ENCODE results near the gene LILRB1.
"Not testable (repeated sequence)": the region's sequence is repeated elsewhere in the genome, so short reads cannot be mapped to it uniquely, and the experiment has no call there.

The LILRB1 gene

DNA sequence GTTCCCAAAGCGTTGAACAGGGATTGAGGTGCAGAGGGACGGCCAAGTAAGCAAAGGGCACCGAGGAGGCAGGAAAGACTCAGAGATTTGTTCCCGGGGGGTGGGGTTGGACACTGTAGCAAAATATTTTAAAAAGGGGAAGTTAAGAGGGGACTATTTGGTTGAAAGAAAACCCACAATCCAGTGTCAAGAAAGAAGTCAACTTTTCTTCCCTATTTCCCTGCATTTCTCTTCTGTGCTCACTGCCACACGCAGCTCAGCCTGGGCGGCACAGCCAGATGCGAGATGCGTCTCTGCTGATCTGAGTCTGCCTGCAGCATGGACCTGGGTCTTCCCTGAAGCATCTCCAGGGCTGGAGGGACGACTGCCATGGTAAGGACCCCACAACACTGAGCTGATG is at the start of gene LILRB1:
TSS of gene LILRB1 (plus strand) at position 223 of the 400 bp plus-strand sequence. CDS start 590 bp downstream, outside the sequence.
- DNase-seq (ENCODE audit: low read depth in 2 of 2) = not testable (repeated sequence)

DNA sequence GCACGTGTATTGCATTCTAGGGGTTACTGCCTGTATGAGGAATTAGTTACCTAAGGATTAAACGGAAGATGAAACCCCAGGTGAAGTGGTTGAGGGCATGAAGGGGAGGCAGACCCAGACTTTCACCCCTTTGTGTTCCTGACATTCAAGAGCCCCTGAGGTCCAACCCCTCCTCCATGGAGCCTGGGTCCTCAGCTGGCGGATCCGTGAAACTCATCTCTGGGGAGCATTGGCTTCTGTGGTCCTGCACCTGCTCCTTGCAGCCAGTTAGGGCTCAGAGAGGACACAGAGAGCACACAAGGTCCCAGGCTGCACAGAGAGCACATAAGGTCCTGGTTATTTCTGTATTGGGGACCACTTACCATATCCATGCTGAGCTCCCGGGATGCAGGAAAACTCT is 43.9 kb upstream of the LILRB1 start:
- DNase-seq (ENCODE audit: low read depth in 2 of 2) = no peak

DNA sequence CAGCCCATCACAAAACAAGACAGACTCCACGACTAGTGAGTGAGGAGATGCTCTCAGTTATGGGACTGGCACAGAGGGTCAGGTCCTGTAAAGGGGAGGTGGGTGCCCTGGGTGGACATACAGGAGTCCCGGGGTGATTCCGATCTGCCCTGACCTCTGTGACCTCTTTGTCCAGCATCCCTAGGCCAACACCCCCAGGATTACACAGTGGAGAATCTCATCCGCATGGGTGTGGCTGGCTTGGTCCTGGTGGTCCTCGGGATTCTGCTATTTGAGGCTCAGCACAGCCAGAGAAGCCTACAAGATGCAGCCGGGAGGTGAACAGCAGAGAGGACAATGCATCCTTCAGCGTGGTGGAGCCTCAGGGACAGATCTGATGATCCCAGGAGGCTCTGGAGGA is 43.3 kb upstream of the LILRB1 start:
- no peak for DNase-seq (ENCODE audit: low read depth in 2 of 2)

DNA sequence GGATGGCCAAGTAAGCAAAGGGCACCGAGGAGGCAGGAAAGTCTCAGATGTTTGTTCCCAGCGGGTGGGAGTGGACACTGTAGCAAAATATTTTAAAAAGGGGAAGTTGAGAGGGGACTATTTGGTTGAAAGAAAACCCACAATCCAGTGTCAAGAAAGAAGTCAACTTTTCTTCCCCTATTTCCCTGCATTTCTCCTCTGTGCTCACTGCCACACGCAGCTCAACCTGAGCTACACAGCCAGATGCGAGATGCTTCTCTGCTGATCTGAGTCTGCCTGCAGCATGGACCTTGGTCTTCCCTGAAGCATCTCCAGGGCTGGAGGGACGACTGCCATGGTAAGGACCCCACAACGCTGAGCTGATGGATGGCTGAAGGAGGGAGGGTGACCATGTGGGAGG is 36.8 kb upstream of the LILRB1 start, which contains the start of gene LILRA1:
TSS of gene LILRA1 (plus strand) at position 188 of the 400 bp plus-strand sequence. CDS start 613 bp downstream, outside the sequence.
- not testable (repeated sequence) for DNase-seq (ENCODE audit: low read depth in 2 of 2)

DNA sequence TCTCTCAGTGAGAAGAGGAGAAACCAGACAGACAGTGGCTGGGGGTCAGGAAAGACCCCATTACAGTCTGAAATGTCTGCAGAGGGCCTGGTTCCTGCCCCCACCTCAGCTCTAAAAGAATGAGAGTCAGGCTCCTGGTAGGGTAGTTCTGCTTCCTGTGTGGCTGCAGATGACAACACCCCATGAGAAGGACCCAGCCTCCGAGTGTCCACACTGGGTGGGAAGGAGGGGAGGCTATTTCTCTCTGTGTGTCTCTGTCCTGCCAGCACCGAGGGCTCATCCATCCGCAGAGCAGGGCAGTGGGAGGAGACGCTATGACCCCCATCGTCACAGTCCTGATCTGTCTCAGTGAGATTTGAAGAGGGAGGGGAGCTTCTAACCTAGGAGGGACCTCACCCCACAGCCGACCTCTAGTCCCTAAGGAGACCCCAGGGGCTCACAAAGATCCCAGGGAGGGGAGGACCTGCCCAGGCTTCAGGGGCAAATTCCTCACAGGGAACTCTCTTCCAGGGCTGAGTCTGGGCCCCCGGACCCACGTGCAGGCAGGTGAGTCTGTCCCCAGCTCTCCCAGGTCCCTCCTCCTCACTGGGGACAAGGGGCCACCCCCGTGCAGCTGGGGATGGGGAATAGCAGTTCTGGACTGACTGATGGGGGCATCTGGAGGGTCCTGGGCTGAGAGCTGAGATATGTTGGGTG is 36.2 kb upstream of the LILRB1 start:
- DNase-seq (ENCODE audit: low read depth in 2 of 2) = not testable (repeated sequence)

DNA sequence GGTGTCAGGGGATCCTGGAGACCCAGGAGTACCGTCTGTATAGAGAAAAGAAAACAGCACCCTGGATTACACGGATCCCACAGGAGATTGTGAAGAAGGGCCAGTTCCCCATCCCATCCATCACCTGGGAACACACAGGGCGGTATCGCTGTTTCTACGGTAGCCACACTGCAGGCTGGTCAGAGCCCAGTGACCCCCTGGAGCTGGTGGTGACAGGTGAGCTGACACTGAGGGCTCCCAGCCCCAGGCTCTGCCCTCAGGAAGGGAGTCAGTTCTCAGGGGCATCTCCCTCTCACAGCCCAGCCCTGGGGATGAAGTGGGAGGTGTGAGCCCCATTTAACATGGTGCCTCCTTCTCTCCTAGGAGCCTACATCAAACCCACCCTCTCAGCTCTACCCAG is 35.5 kb upstream of the LILRB1 start:
- DNase-seq (ENCODE audit: low read depth in 2 of 2) = no peak

DNA sequence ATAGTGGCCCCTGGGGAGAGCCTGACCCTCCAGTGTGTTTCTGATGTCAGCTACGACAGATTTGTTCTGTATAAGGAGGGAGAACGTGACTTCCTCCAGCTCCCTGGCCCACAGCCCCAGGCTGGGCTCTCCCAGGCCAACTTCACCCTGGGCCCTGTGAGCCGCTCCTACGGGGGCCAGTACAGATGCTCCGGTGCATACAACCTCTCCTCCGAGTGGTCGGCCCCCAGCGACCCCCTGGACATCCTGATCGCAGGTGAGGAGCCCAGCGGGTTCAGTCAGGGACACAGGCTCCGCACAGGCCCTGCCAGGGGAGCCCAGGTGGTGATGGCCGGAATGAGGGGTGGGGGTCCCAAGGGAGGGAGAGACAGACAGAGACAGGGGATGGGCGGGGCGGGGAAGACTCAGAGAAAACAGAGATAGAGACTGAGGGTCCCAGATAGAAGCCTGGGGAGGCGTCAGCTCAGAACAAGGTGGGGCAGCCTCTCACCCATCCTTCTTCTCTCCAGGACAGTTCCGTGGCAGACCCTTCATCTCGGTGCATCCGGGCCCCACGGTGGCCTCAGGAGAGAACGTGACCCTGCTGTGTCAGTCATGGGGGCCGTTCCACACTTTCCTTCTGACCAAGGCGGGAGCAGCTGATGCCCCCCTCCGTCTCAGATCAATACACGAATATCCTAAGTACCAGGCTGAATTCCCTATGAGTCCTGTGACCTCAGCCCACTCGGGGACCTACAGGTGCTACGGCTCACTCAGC is 34.4 kb upstream of the LILRB1 start:
- not testable (repeated sequence) for DNase-seq (ENCODE audit: low read depth in 2 of 2)

DNA sequence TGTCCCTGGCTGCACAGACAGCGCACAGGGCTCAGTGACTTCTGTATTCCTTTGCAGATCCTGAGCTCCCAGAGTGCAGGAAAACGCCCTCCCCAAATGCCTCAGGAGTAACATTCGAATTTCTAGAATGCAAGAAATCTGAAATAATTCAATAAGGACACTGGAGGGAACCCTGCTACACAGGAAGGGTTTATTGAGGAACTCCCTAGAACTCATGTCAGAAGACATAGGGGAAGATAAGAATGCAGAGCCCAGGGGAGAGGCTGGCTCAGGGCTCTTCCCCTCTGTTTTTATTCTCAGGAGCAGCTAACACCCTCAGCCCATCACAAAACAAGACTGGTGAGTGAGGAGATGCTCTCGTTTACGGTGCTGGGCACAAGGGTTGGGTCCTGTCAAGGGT is 30.1 kb upstream of the LILRB1 start:
- no peak for DNase-seq (ENCODE audit: low read depth in 2 of 2)

DNA sequence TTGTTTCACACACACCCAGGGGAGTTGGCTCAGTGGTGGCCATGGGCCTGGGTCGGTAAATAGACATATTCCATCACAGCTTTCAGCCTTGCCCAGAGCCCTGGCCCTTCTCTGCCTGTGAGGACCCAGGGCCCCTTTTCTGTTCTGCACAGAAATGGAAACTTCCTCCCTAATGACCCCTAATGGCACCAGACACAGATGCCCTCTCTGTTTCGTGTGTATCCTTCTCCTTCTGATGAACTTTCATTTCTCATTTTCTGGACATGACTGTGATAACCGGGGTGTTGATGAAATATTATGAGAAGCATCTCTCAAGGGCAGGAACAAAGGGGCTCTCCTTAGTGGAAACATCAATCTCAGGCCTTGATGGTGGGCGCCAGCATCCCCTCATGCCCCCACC is 24.1 kb upstream of the LILRB1 start:
- DNase-seq (ENCODE audit: low read depth in 2 of 2) = no peak

DNA sequence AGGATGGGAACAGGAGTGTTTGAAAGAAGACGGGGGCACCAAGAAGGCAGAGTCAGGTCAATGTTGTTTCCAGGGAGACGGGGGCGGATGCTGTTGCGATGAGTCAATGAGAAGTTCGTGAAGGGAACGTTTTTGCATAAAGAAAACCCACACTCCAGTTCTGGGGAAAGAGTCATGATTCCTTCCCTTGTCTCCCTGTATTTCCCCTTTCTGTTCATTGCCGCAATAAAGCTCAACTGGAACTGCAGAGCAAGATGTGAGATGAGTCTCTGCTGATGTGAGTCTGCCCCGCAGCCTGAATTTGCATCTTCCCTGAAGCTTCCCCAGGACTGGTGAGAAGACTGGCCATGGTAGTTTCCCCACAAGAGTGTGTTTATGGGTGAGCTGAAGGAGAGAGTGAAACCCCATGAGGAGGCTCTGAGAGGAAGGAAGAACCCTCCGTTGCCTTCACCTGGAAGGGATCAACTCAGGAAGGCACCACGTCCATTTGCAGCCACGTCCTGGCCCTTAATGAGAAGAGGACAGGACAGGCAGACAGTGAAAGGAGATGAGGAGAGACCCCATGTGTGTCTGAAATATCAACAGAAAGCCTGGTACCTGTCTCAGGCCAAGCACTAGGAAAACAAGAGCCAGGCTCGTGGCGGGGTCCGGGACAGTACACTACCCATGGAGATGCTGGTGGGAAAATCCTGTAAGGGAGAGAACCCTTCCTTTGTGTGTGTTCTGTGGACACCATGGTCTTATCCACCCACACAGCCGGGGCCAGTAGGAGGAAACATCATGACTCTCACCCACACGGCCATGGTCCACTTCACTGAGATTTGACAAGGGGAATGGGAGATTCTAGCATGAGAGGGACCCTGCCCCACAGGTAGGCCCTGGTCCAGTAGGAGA is 23.1 kb upstream of the LILRB1 start:
- DNase-seq (ENCODE audit: low read depth in 2 of 2) = no peak

DNA sequence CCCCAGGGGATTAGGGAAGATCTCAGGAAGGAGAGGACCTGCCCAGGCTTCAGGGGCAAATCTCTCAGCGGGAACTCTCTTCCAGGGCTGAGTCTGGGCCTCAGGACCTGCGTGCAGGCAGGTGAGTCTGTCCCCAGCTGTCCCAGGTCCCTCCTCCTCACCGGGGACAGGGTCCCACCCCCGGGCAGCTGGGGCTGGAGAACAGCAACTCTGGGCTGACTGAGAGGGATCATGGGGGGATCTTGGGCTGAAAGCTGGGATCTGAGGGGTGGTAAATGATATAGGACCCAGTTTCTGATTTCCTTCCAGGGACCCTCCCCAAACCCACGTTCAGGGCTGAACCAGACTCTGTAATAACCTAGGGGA is 22.5 kb upstream of the LILRB1 start:
- no peak for DNase-seq (ENCODE audit: low read depth in 2 of 2)

DNA sequence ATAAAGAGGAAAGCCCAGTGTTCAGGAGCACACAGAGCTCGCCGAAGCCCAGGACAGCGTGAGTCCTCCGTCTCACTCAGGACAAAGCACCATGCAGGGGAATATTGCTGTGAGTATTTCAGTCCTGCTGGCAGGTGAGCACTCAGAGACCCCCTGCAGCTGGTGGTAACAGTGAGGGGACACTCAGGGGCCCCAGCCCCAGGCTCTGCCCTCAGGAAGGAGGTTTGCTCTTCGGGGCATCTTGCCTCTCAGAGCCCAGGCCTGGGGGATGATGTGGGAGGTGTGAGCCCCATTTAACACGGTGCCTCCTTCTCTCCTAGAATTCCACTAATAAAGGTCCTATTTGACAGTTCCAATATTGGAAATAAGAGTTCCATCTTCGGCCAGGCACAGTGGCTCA is 22.1 kb upstream of the LILRB1 start:
- no peak for DNase-seq (ENCODE audit: low read depth in 2 of 2)

DNA sequence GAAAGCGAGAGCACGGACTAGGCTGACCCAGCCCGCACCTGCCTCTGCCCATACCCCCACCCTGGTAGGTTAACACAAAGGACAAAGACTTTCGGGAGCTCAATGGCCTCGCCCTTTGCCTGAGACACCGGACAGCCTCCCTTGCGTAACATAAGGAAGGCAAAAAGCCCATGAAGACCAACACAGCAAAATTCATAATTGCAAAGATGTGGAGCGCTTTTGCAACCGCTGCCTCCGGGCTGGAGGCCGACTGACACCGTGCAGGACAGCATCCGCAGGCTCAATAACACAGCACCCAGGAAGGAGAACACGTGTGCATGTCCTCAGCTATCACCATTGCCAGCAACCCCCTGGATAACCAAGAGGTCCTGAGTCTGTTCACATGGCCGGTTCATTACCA is 21.5 kb upstream of the LILRB1 start:
- DNase-seq (ENCODE audit: low read depth in 2 of 2) = no peak

DNA sequence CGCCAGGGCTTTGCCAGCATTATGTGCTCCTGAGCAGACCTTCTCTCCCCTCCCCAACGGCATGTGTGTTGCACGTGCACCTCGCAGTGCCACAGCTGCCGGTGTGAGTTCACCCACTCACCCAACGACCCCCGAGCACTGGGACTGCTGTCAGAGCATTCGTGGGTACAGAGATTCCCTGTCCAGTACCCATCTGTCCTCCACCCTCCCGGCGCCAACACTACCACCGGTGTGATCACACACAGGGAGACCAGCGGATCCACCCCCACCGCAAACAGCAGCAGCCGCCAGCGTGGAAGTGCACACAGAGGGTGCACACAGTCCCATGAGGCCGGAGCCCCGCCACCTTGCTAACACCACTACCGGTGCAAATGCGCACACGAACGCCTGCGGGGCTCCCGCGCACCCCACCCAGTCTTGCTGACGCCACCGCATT is 20.9 kb upstream of the LILRB1 start:
- DNase-seq (ENCODE audit: low read depth in 2 of 2) = no peak

DNA sequence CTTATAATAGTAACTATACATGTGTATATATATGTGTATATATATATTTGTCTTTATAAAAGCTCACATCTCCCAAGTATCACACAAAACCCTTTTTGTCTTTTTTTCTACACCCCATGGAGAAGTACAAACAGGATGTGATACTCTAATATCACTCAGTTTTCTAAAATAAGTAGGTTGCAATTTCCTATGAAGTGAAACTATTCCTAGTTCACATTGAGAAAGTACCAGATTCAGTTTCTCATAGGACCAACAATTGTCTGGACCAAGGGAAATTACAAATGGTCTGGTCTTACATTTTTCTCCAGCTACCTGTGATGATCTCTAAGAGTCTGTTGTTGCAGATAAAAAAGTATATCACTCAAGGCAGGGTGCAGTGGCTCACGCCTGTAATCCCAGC is 17.9 kb upstream of the LILRB1 start:
- no peak for DNase-seq (ENCODE audit: low read depth in 2 of 2)

DNA sequence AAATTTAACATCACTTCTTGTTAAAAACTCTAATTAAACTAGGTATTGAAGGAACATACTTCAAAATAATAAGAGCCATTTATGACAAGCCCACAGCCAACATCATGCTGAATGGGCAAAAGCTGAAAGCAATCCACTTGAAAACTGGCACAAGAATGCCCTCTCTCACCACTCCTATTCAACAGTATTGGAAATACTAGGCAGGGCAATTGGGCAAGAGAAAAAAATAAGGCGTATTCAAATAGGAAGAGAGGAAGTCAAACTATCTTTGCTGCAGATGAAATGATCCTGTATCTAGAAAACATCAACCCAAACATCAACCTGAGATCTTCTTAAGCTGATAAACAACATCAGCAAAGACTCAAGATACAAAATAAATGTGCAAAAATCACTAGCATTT is 15.6 kb upstream of the LILRB1 start:
- no peak for DNase-seq (ENCODE audit: low read depth in 2 of 2)

DNA sequence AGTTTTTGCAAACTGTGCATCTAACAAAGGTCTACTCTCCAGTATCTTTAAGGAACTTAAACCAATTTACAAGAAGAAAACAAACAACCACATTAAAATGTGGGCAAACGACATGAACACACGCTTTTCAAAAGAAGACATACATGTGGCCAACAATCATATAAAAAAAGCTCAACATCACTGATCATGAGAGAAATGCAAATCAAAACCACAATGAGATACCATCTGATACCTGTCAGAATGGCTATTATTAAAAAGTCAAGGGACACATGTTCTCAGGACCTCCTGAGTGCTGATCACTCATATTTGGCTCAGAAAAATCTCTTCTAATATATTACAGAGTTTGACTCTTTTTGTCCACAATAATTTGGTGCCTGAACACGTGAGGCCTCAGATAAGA is 14.2 kb upstream of the LILRB1 start:
- DNase-seq (ENCODE audit: low read depth in 2 of 2) = no peak

DNA sequence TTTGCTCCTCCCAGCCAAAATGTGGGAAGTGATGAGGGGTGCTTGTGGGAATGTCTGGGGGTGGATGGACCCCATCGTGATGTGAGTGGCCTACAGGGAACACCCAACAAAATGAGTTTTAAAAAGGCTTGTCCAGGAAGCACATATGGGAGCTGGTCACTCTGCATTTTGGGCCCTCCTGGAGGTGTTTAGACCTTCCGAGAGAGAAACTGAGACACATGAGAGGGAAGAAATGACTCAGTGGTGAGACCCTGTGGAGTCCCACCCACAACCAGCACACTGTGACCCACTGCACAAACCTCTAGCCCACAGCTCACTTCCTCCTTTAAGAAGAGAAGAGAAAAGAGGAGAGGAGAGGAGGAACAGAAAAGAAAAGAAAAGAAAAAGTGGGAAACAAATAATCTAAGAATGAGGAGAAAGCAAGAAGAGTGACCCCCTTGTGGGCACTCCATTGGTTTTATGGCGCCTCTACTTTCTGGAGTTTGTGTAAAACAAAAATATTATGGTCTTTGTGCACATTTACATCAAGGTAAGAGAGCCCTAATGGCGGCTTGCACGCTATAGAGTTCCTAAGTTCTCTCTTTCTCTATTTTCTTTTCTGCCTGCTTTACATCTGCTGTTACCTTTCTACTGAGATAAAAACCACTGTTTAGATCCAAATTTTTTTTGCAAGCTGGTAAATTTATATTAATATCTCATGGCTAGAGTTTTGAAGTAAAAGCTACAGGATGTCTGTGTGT is 13.3 kb upstream of the LILRB1 start:
- no peak for DNase-seq (ENCODE audit: low read depth in 2 of 2)

DNA sequence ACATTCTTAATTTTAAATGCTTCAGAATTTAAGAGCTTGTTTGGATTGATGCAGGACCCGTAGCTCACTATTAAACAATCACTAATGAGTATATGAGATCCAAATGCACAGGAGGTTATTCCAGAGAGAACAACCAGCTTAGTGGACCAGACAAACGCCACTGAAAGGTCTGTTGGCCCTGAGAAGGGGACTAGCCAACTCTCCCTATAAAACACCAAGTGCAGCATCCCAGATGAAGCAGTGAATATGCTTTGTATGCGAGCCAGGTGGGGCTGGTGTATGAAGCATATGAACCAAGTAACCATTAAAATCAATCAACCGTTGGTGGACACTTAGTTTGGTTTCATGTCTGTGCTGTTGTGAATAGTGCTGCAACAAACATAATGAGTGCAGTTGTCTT is 9.8 kb upstream of the LILRB1 start:
- DNase-seq (ENCODE audit: low read depth in 2 of 2) = no peak

DNA sequence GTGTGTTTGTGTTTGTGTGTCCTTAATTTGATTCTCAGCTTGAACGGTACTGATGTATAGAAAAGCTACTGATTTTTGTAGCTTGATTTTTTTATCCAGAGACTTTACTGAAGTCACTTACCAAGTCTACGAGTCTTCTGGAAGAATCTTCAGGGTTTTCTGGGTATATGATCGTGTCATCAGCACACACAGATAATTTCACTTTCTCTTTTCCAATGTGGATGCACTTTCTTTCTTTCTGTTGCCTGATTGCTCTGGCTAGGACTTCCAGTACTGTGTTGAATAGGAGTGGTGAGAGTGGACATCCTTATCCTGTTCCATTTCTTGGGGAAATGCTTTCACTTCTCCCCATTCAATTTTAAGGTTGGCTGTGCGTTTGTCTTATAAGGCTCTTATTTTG is 7.9 kb upstream of the LILRB1 start:
- DNase-seq (ENCODE audit: low read depth in 2 of 2) = no peak

DNA sequence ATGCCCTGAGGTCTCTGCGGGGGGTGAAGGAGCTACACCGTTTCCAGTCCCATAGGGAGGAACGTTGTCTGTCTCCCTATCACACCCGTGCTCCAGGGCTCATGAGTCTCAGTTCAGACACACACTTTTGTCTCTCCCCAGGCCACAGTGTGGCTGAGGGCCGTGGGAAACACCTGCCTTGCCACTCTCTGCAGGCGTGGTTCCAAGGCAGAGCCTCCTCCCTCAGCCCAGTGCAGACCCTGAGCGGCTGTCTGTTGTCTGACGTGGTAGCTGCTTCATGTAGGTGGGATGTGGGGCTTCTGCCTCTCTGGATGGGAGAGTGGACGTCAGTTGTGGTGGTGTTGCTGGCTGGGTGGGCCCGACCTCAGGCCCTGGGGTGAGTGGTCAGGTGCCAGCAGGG is 6.0 kb upstream of the LILRB1 start:
- not testable (repeated sequence) for DNase-seq (ENCODE audit: low read depth in 2 of 2)
